Activated CD4-positive, alpha-beta T cell treated with anti-CD3 and anti-CD28 coated beads, Interleukin-2, amount 50 U/mL, for 1 hour (primary cell): ENCODE results near the gene VSTM4.

Experiments used
- DNase-seq: peaks from one replicate; pipeline ENCODE4 v3.0.0-alpha.2; 2020

The VSTM4 gene

DNA sequence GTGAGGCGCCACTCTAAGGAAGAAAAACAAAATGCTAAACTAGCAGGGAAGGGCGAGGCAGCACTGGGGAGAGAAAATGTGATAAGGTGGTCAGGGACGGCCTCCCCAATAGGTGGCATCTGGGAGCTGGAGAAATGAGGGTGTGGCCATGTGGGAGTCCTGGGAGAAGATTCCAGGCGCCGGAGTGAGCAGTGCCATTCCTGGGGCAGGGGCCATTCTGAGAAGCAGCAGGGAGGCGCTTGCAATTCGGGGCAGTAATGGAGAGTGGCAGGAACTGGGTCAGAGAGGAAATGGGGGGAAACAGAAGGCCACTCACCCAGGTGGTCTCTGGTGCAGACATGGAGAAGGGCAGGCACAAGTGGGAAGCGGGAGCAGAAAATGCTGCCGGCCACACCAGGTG lies 113.9 kb downstream of the VSTM4 start:
- no peak for DNase-seq

DNA sequence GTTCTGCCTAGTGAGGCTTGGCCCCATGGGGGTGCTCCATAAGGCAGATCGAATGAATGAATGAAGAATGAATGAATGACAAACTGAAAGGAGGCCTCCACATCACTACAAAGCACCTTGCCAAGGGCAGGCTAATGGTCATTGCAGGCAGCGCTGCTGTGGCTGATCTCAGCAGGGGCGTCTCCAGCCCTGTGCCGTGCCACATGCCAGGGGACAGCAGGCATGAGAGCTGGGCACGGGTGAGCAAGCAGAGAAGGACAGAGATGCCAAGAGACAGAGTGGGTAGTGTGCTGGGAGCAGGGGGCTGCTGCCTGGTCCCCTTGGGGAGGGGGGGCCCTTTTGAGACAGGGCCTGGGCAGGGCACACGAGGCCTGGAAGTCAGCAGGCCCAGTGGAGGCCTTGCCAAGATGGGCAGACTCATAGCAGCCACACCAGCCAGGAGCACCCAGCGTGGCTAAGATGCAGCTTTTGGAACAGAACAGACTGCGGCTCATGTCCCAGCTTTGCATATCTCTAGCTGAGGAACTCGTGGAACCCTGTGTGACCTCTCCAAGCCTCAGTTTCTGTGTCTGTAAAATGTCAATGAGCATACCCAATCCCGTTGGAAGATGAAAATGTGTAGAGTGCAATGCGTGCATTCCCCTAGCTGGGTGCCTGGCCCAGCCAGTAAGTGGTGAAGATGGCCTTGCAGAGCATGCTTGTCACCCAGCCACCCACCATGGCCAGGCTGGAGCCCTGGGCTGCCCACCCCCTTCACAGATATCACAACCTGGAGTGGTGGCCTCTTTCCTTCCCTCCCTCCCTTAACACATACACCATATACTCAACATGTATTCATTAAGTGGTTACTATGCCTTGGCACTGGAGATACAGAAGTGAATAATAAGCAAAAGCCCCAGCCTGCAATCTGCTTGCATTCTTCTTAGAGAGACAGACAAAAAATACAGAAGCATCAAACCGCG lies 114.6 kb downstream of the VSTM4 start:
- no peak for DNase-seq

DNA sequence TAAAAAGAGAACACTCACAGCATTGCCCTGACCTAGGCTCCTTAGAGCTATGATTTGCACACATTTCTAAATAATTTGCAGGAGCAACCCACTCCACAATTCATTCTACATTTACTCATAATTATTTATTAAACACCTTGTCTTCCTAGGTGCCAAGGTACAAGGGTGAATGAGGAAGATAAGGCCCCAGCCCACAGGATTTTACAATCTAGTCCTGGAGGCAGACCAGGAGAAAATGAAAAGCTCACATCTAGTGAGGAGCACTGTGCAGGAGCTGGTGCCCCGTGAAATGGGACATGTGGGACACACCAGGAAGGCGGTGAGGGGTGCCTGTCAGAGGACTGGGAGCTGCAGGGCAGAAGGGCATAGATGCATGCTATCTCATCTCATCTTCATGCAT lies 116.0 kb downstream of the VSTM4 start:
- DNase-seq: no peak

DNA sequence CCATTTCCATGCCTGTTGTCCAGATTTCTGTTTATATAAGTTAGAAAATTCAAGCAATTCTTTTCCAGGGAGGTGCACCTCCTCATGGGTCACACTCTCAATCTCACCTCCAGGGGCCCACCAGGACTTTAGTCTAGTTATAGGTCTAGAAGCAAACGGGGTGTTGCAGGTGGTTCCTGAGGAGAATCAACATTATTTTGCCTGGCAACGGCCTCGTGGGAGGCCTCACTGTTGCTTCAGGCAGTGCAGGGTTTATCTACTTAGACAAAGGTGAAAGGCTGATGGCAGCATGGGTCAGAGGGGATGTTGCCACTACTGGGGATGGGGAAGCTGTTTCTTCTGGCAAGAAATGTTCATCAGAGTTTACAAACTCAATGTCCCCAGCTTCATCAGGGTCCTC lies 119.0 kb downstream of the VSTM4 start:
- DNase-seq: no peak

DNA sequence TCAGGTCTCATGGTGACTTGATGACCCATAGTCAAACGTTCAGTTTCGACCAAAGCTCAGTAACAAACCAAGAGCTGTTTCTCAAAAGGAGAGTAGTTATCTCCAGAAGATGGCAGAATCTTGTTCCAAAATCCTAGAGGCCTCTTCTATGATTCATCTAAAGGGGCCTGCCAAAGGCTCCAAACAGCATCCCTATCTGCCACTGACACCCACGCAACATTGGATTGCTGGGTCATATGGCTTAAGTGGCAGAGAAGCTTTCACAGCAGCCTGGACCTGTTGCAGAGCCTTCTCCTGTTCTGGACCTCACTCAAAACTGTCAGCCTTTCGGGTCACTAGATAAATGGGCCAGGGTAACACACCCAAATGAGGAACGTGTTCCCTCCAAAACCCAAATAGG lies 121.7 kb downstream of the VSTM4 start:
- no peak for DNase-seq

DNA sequence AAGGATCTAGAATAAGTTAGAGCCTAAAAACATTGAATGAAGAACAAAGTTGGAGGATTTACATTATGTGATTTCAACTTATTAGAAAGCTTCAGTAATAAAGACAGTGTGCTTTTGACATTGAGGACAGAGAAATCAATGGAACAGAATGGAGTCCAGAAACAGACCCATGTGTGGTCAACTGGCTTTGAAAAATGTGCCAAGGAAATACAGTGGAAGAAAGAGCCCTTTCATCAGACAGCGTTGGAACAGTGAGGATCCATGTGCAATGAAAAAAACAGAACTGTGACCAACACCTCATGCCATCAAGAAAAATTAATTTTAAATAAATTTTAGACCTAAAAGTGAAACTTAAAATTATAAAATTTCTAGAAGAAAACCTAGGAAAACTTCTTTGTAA lies 125.1 kb downstream of the VSTM4 start:
- no peak for DNase-seq

DNA sequence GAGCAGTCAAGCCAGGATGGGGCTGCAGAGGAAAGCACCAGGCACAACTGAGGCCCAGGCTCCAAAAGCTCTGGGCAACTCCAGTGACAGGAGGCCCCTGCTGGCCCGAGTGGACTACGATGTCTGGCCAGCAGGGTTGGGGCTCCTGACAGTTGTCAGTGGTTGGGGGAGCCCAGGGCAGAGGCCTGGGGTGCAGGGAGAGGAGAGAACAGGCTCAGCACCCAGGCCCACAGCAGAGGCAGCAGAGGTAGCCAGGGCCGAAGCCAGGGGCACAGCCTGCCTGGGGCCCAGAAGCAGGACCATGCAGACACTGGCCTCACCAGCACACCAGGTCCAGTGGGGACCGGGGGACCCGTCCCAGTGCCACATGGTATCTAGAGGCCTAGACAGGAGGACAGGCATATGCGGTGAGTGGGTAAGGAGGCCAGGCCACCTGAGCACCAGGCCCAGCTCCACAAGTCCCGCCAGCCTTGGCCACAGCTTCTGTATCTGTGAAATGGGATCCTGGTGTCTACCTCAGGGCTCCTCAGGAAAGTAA lies 129.6 kb downstream of the VSTM4 start:
- no peak for DNase-seq

DNA sequence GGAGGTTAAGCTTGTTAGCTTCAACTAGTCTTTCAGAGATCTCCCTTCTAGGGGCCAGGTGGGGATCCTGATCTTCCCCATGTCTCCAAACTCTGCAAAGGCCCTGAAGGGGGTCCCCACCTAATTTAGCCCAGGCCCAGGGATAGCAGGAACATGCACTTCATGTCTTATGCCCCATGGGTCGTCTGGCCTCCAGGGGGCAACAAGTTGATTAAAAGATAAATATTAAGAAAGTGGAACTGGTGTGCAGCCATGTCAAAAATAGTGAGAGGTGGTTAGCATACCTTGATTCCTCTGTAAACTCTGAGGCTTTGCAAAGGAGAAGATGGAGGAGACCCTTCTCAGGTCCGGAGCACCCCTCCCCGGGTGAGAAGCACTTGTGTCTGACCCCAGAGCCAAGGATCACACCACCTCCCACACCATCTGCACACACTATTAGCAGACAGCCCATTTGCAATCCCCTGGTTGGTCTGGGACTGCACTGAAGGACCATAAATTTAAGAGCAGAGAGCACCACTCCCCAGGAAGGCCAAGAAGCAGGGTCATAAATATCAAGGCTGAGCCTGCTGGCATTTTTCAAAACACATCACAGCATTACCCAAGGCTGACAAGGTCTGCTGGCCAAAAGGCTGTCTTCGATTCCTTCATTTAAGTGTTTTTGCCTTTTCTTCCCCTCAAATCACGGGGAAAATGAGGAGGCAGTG lies 131.5 kb downstream of the VSTM4 start:
- no peak for DNase-seq

DNA sequence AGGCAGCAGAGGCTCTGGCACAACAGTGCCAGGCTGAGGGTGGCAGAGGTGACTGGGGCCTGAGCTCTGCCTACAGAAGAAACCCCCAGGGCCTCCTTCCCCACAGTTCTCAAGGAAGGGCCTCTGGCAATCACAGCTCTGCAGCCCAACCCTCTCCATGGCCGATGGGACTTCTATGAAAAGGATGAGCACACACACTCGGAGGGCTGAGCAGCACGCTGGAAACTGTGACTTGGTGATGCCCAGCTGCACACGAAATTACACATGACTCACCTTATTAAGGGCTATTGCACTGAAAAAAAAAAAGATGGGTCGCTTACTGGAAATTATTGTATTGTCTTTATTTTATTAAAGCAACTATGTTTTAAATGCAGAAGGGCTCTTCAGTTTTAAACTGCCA lies 132.7 kb downstream of the VSTM4 start:
- no peak for DNase-seq

DNA sequence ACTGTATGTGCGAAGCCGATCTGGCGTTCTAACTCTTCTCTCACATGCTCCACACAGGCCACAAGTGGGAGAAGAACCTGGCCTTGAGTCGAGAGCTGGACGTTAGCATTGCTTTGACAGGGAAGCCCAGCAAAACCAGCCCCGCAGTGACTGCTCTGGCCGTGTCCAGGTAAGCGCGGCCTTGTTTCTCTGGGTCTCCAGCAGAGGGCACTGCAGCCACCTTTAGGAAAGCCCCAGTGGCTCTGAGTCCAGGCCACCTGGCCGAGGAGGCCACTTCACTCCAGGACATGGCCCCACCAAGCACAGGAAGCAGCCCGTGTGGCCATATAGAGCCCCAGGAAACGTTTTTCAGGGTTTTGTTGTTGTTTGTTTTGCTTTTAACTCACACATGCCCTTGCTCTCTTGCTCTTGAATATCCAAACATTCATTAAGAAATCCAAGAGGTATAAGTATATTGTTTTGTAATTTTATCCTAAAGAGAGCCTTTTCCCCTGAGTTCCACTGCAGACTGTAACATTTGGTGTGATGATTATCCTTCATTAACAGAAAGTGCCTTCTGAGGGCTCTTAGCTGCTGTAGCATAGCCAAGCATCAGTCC lies 133.9 kb downstream of the VSTM4 start:
- DNase-seq: peak; percentile 13

DNA sequence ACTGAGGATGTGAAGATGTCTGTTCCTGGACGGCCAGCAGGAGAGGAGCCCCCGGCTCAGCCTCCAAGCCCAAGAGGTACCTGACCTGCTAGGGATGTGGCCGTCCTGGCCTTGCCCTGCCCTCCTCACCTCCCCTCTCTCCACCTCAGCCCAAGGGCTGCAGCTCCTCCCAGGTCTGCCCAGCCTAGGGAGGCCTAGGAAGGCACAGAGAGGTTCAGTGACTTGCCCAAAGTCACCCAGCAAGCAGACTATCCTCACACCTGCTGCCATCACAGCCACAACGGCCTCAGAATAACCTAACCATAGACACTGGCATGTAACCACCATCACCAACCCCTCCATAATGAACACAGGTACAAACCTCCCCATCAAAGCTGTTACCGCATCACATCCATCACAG lies 137.0 kb downstream of the VSTM4 start:
- no peak for DNase-seq

DNA sequence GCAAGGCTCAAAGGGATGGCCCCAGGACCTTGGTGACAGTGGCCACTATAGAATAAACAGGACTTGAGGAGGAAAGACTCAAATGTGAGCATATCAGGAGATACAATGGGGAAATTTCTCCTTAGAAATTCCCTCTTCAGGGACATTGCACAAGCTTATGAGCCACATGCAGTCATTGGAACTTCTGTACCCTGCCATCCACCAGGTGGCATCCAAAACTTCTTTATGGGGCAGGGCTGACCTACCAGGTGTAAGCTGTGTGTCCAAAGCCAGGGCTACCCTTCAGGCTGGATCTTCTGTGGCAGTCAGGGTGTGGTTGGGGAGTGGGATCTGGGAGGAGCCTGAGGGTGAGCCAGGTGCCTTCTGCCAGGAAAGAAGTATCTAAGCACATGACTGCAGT lies 139.1 kb downstream of the VSTM4 start:
- no peak for DNase-seq

DNA sequence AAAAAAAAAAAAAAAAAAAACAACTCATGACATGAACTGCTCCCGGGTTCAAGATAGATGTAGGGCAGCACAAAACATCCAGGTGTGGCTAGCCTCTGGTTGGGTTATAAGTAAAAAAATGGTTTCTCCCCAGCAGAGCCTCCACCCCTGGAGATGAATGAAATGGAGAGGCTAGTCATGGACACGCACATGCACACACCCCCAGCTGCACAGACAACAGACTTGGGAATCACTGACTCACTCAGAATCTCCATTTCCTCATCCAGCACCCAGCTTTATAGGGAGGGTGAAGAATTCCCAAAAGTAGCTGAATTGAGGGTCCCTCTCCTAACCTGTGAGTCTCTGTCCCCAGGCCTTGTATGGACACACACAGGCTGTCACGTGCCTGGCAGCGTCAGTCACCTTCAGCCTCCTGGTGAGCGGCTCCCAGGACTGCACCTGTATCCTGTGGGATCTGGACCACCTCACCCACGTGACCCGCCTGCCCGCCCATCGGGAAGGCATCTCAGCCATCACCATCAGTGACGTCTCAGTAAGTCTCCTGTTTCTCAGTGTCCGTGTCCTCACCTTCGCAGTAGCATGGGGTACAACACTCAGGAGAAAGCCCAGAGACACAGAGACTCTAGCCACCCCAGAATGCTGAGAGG lies 140.7 kb downstream of the VSTM4 start:
- DNase-seq: no peak

DNA sequence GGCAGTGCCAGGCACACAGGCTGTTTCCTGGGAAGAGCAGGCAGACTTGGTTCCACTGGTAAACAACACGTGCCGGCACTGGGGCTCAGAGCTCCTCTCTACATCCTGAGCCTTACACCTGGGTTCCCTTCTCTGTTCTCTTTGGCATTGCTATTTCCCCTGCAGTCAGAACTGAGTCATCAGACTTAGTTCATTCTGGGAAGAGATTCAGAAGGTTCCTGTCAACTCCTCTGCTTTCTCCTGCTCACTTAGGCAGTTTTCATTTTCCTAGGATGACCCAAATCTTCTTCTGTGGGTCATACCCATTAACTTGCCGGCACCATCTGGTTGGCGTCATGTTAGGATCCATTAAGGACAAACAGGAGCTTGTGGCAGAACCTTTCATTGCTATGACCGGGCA lies 142.3 kb downstream of the VSTM4 start:
- no peak for DNase-seq

DNA sequence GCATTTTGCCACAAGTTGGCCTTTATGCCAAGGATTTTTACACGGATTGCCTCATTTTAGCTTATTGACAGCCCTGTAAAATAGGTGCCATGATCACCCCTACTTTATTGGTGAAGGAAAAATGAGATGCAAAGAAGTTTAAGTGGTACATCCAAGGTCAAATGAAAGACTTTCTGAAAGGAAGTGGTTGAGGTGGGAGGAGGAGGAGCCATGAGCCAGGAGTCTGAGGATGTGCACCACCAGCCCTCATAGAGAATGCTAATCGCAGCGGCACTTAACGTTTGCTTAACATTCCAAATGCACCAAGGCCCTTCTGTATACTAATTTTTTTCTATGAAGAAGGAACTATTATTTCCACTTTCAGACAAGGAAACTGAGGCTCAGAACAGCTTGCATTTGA lies 144.7 kb downstream of the VSTM4 start:
- no peak for DNase-seq

DNA sequence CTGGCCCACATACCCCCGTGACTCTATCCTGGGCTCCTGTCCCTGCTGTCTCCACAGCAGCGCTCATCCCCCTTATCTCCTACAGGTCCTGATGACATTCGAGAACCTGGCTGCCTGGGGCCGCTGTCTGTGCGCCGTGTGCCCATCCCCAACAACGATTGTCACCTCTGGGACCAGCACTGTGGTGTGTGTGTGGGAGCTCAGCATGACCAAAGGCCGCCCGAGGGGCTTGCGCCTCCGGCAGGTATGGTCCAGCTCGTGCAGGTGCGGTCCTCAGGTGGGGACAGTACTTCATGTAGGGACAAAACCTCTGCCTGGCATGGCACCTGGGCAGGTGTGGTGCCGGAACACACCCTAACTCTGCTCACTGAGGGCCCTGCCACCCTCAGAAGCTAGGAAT lies 145.3 kb downstream of the VSTM4 start:
- DNase-seq: no peak

DNA sequence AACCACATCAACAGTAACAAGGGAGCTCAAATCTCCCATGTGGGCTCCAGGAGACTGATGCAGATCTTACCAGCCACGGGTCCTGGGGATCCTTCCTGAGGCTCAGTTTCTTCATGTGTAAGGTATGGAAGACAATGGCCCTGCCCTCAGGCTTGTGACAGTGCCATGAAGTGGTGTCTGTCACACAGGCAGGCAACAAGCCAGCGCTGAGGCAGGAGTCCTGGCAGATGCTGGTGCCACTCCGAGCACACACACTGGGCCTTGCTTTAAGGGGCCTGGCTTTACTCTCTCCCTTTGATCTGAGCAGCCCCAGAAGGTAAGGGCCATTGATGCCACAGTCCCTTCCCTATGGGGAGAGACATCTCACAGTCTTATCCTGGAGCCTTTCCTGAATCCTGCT lies 147.3 kb downstream of the VSTM4 start:
- DNase-seq: no peak

DNA sequence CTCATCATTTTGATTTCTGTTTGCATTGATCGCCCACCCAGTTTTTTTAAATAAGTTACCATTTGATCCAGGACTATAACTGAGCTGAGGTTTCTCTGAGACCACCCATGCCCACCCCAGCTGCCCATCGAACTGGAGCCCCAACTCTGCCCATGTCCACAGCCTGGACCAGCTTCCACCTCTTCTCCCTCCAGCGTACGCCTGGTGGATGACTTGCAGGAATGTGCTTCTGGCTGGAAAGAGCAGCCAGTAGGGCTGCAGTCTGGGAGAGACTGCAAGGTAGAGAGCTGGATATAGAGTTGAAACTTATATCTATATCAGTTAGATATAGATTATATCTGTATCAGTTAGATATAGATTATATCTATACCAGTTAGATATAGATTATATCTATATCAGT lies 149.9 kb downstream of the VSTM4 start:
- DNase-seq: no peak
